Suprapubic skin (tissue), 4 donors: ENCODE results near the gene THSD7A. TPM values are rescaled to one million over a fixed set of nuclear protein-coding genes. Genes with fewer than 3 reads are reported as not detected.

Experiments used
- DNase-seq, 2 donors: peaks; one replicate each; pipeline ENCODE4 v3.0.0-alpha.2; 2019; ENCODE audit warnings: low spot score in 2 of 2
- H3K27ac ChIP-seq: fragments of 200-600 bp; sonication (generic); one replicate; pipeline ENCODE4 v1.5.1; 2019
- H3K27me3 ChIP-seq: fragments of 200-600 bp; sonication (generic); one replicate; pipeline ENCODE4 v1.5.1; 2019
- H3K36me3 ChIP-seq: fragments of 200-600 bp; sonication (generic); one replicate; pipeline ENCODE4 v1.5.1; 2019
- H3K4me1 ChIP-seq: fragments of 200-600 bp; sonication (generic); one replicate; pipeline ENCODE4 v1.5.1; 2019
- H3K4me3 ChIP-seq: fragments of 200-600 bp; sonication (generic); one replicate; pipeline ENCODE4 v1.5.1; 2019; ENCODE audit warnings: mild to moderate bottlenecking
- H3K9me3 ChIP-seq: fragments of 200-600 bp; sonication (generic); one replicate; pipeline ENCODE4 v1.5.1; 2019
- EP300 ChIP-seq: sonication (generic); formaldehyde crosslinking; IDR thresholded peaks from one replicate; pipeline ENCODE4 v1.6.1; 2017; ENCODE audit warnings: antibody characterized with exemption
- POLR2A ChIP-seq, 2 donors: fragments of 450-650 bp; IDR thresholded peaks; one replicate each; pipeline ENCODE4 v1.6.1; 2017; ENCODE audit warnings: antibody characterized with exemption in 2 of 2, mild to moderate bottlenecking in 2 of 2, moderate library complexity in 2 of 2
- POLR2AphosphoS5 ChIP-seq, 3 donors: sonication (generic); formaldehyde crosslinking; IDR thresholded peaks; one replicate each; pipeline ENCODE4 v1.6.1; 2017; ENCODE audit warnings: antibody characterized with exemption in 3 of 3
- WGBS: methylation state at CpG from one replicate; pipeline ENCODE4 v1.1.5; 2018; 5-methylcytosine and 5-hydroxymethylcytosine counted together
- total RNA-seq, 4 donors: library from RNA; depleted of rRNA; stranded (reverse); fragments of >200 nt; gene quantifications; one replicate each; pipeline ENCODE4 v1.1.0, GENCODE V29; 2016
- TF ChIP-seq, protein P1 (sequence below), 2 donors: fragments of 200-600 bp in 1 of 2; fragments of 450-650 bp in 1 of 2; sonication (generic) in 1 of 2; IDR thresholded peaks; one replicate each; pipeline ENCODE4 v1.5.1; 2016 to 2019; ENCODE audit warnings: antibody characterized with exemption in 2 of 2, mild to moderate bottlenecking in 1 of 2, moderate library complexity in 1 of 2

The THSD7A gene
- total RNA-seq, 4 donors from 2014 or later: 0.42 to 5.4 (median 1.2) TPM

DNA sequence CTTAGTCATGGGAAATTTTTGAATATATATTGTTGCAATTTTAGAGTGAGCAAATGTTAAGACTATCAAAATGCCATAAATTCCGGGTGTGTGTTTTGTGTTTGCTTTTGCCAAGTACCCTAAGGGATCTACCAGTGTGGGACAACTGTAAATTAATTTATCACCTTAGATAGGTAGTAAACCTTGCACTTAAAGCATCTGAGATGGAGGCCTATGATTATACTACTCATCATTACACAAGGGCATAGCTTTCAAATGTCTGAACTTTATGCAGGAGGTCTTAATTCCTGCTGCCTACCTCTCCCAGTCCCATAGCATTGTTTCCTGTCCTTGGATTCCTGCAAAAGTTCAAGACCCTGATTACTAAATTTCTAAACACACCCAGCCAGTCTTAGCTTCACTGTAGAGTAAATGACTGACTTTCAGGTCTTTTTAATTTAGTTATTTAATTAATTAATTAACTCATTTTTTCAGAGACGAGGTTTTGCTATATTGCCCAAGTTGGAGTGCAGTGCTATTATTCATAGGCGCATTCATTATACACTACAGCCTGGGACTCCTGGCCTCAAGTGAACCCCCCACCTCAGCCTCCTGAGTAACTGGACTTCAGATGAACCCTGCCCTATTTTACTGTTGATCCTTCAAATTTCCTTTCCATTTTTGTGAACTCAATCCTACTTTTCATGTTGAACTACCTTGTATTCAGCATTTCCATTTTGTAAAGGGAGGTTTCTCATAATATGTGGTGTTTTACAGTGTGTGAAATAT, 47.0 kb downstream of the THSD7A start:
- 80% methylated on average over 3 of the region's 3 CpGs for WGBS
- TF ChIP-seq POLR2A (IDR thresholded peaks at IDR 0.05) (no peak), POLR2AphosphoS5 (IDR thresholded peaks at IDR 0.05) (no peak)
- TF ChIP-seq, protein P1, sequence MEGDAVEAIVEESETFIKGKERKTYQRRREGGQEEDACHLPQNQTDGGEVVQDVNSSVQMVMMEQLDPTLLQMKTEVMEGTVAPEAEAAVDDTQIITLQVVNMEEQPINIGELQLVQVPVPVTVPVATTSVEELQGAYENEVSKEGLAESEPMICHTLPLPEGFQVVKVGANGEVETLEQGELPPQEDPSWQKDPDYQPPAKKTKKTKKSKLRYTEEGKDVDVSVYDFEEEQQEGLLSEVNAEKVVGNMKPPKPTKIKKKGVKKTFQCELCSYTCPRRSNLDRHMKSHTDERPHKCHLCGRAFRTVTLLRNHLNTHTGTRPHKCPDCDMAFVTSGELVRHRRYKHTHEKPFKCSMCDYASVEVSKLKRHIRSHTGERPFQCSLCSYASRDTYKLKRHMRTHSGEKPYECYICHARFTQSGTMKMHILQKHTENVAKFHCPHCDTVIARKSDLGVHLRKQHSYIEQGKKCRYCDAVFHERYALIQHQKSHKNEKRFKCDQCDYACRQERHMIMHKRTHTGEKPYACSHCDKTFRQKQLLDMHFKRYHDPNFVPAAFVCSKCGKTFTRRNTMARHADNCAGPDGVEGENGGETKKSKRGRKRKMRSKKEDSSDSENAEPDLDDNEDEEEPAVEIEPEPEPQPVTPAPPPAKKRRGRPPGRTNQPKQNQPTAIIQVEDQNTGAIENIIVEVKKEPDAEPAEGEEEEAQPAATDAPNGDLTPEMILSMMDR (IDR thresholded peaks at IDR 0.05): no peak

DNA sequence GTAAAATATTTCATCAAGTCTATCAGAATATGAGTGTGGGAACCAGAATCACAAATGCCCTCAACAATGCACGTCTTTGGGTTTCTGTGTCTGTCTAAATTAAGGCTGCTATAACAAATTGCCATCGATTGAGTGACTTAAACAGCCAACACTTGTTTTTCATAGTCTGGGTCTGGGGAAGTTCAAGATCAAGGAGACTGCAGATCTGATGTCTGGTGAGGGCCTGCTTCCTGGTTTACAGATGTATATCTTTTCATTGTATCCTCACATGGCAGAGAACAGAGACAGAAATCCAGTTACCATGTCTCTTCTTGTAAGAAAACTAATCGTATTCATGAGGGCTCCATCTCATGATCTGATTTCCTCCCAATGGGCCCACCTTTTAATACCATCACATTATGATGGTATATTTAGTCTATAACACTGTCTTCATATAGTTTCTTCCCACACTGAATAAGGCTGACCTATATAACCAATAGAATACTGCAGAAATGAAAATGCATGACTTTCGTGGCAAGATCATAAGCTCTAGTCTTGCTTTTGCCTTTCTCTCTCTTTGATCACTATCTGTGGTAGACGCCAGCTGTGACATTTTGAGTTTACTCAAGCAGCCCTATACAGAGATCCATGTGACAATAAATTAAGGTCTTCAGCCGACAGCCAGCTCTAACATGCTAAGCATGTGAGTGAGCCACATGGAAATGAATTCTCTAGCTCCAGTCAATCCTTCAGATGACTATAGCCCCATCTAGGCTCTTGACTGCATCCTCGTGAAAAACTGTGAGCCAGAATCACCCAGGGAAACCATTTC, 51.9 kb downstream of the THSD7A start:
- TF ChIP-seq EP300 (no peak), POLR2AphosphoS5 (IDR thresholded peaks at IDR 0.05) (no peak), POLR2A (IDR thresholded peaks at IDR 0.05) (no peak)
- TF ChIP-seq, protein P1 (IDR thresholded peaks at IDR 0.05): no peak
- no peak overlapping the region for H3K4me3 ChIP-seq
- no peaks in the 10 kb centered on the region for H3K9me3 ChIP-seq
- WGBS: 71% methylated on average over 7 of the region's 7 CpGs
- no peak for DNase-seq
- no peaks in the 10 kb centered on the region for H3K36me3 ChIP-seq
- H3K27ac ChIP-seq: no peak overlapping the region
- no peaks in the 10 kb centered on the region for H3K27me3 ChIP-seq
- H3K4me1 ChIP-seq: no peaks in the 10 kb centered on the region

More for the DNA sequence above, 47.0 kb downstream of the THSD7A start:
- H3K4me3 ChIP-seq: no peak overlapping the region
- no peak overlapping the region for H3K27ac ChIP-seq
- H3K36me3 ChIP-seq: no peaks in the 10 kb centered on the region
- H3K9me3 ChIP-seq: no peaks in the 10 kb centered on the region
- no peak for DNase-seq
- no peaks in the 10 kb centered on the region for H3K27me3 ChIP-seq
- no peaks in the 10 kb centered on the region for H3K4me1 ChIP-seq

DNA sequence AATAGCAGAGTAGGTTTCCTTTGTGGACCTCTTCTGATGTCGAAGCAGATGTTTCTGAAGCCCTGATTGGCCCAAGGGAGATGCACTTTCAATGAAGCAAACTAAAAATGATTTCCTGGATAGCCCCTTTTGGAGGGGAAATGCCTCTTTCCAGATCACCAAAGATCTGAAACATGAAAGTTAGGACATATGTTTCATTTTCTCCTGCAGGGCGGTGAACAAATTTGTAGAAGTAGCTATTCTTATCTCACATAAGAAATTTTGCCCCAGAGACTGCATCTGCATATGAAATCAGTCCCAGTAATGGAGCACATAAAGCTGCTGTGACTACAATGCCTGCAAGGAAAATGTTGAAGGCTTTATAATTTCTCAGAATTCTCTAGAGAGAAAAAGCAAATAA, 56.0 kb downstream of the THSD7A start:
- H3K36me3 ChIP-seq: no peaks in the 10 kb centered on the region
- no peaks in the 10 kb centered on the region for H3K27me3 ChIP-seq
- no peaks in the 10 kb centered on the region for H3K9me3 ChIP-seq
- TF ChIP-seq EP300 (no peak), POLR2AphosphoS5 (IDR thresholded peaks at IDR 0.05) (no peak), POLR2A (IDR thresholded peaks at IDR 0.05) (no peak)
- TF ChIP-seq, protein P1 (IDR thresholded peaks at IDR 0.05): no peak
- no peak overlapping the region for H3K4me3 ChIP-seq
- H3K4me1 ChIP-seq: no peaks in the 10 kb centered on the region
- WGBS: 42% methylated on average over 2 of the region's 2 CpGs
- no peak overlapping the region for H3K27ac ChIP-seq
- DNase-seq: no peak

DNA sequence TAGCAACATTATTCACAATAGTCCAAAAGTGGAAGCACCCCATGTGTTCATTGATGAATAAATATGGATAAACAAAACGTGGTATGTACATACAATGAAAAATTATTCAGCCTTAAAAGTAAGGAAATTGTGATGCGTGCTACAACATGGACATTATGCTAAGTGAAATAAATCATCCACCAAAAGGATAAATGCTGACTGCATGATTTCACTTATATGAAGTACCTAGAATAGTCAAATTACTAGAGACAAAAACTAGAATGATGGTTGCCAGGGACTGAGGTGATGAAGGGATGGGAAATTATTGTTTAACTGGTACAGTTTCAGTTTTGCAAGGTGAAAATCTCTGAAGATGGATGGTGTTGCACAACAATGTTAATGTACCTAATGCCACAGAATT, 56.6 kb downstream of the THSD7A start:
- Histone ChIP-seq H3K4me1 (no peaks in the 10 kb centered on the region), H3K27me3 (no peaks in the 10 kb centered on the region), H3K36me3 (no peaks in the 10 kb centered on the region), H3K9me3 (no peaks in the 10 kb centered on the region), H3K4me3 (no peak overlapping the region), H3K27ac (no peak overlapping the region)
- no peak for TF ChIP-seq POLR2AphosphoS5 (IDR thresholded peaks at IDR 0.05)
- TF ChIP-seq, protein P1 (IDR thresholded peaks at IDR 0.05): no peak
- TF ChIP-seq POLR2A (IDR thresholded peaks at IDR 0.05): no peak
- no peak for TF ChIP-seq EP300
- DNase-seq: no peak
- 78% methylated on average over 2 of the region's 2 CpGs for WGBS

DNA sequence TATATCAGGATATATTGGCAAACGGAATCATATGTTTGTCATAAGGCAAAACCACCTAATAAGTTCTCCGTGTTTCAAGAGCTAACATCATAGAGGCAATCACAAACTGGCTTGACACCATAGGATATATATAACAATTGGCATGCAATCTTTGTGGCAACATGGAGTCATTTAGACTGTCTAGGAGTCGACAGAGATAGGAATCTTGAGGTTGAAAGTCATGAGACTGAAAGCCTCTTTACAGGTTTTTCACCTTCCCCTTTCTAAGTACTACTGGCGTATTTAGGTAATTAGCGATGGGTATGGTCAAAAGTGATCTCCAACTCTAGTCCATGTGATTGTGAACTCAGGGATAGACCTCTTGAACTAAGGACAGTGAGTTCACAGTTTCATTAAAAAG, 63.7 kb downstream of the THSD7A start:
- Histone ChIP-seq H3K9me3 (no peaks in the 10 kb centered on the region), H3K27me3 (no peaks in the 10 kb centered on the region), H3K4me3 (no peak overlapping the region), H3K36me3 (no peaks in the 10 kb centered on the region), H3K4me1 (no peaks in the 10 kb centered on the region), H3K27ac (no peak overlapping the region)
- DNase-seq: no peak
- WGBS: 88% methylated on average over 5 of the region's 5 CpGs
- TF ChIP-seq EP300 (no peak), POLR2A (IDR thresholded peaks at IDR 0.05) (no peak), POLR2AphosphoS5 (IDR thresholded peaks at IDR 0.05) (no peak)
- TF ChIP-seq, protein P1 (IDR thresholded peaks at IDR 0.05): no peak
